Measurements from ENCODE around the gene ATP5F1E.

The ATP5F1E gene

GRCh38 chr20:59044295-59044694 lies 12.2 kb upstream of the ATP5F1E start:
- Histone ChIP-seq H2AK5ac (ENCODE audit: low read length) (no peak overlapping the region), H3K79me2 (ENCODE audit: control insufficient read depth, insufficient read depth, low read length, poor library complexity) (peaks cover 3% of the 10 kb centered on the region), H4K8ac (ENCODE audit: low read depth, low read length) (no peak overlapping the region), H3K4me2 (ENCODE audit: low read length) (no peak overlapping the region), H3K79me1 (ENCODE audit: low read length) (peaks cover 6% of the 10 kb centered on the region), H3K4me3 (ENCODE audit: low read depth, low read length) (no peak overlapping the region), H3K4ac (ENCODE audit: low read depth, low read length) (no peak overlapping the region), H2BK120ac (ENCODE audit: insufficient read depth, low read length, poor library complexity) (no peak overlapping the region), H2AFZ (ENCODE audit: insufficient read depth, low read length, poor library complexity) (no peak overlapping the region), H3K27me3 (ENCODE audit: insufficient read depth, low read length) (no peaks in the 10 kb centered on the region), H4K12ac (ENCODE audit: low read depth, low read length) (no peak overlapping the region), H3K14ac (ENCODE audit: low read length) (no peak overlapping the region), H3K9ac (ENCODE audit: low read length) (no peak overlapping the region), H3K23ac (ENCODE audit: low read length) (no peak overlapping the region), H4K91ac (ENCODE audit: low read depth, low read length) (no peak overlapping the region), H2BK12ac (ENCODE audit: low read length) (no peak overlapping the region), H3K9me3 (ENCODE audit: insufficient read depth, low read depth, low read length) (no peaks in the 10 kb centered on the region), H3K4me1 (ENCODE audit: control insufficient read depth in 1 of 2, insufficient read depth in 2 of 2, low read length in 2 of 2) (peaks cover 0 to 8% of the 10 kb centered on the region in 2 experiments), H2BK5ac (ENCODE audit: low read depth, low read length, poor library complexity) (no peak overlapping the region), H3K27ac (ENCODE audit: low read depth, low read length) (no peak overlapping the region), H3K18ac (ENCODE audit: low read length) (no peak overlapping the region), H3K36me3 (ENCODE audit: control insufficient read depth in 1 of 2, insufficient read depth in 2 of 2, low read length in 2 of 2) (no peaks in the 10 kb centered on the region)
- no CpG with 5 or more reads among the region's 3 CpGs for WGBS (ENCODE audit: extremely low coverage, insufficient coverage, insufficient read length)
- no peak for DNase-seq

DNA sequence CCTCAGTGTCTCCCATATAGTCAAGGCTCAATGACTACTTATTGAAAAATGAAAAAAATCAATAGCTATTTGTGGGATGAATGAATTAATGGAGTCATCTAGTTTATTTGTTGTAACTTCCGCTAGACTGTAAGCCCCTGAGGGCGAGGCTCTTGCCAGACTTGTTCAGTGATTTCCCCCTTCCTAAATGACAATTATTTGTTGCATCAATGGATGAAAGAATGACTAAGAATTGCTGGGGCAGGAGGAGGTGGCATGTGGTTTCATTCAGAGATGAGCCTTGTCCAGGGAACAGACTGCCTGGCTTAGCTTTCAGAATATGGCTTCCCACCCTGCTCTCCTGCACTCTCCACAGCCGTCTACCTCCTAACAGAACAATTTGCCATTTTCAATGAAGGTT lies 11.6 kb upstream of the ATP5F1E start:
- Histone ChIP-seq H3K14ac (ENCODE audit: low read length) (no peak overlapping the region), H3K4ac (ENCODE audit: low read depth, low read length) (no peak overlapping the region), H3K27me3 (ENCODE audit: insufficient read depth, low read length) (no peaks in the 10 kb centered on the region), H3K4me1 (ENCODE audit: control insufficient read depth in 1 of 2, insufficient read depth in 2 of 2, low read length in 2 of 2) (peaks cover 0 to 8% of the 10 kb centered on the region in 2 experiments), H2BK5ac (ENCODE audit: low read depth, low read length, poor library complexity) (no peak overlapping the region), H2AFZ (ENCODE audit: insufficient read depth, low read length, poor library complexity) (no peak overlapping the region), H3K36me3 (ENCODE audit: control insufficient read depth in 1 of 2, insufficient read depth in 2 of 2, low read length in 2 of 2) (no peaks in the 10 kb centered on the region), H2BK12ac (ENCODE audit: low read length) (no peak overlapping the region), H2AK5ac (ENCODE audit: low read length) (no peak overlapping the region), H3K9me3 (ENCODE audit: insufficient read depth, low read depth, low read length) (no peaks in the 10 kb centered on the region), H4K12ac (ENCODE audit: low read depth, low read length) (no peak overlapping the region), H4K91ac (ENCODE audit: low read depth, low read length) (no peak overlapping the region), H3K27ac (ENCODE audit: low read depth, low read length) (no peak overlapping the region), H2BK120ac (ENCODE audit: insufficient read depth, low read length, poor library complexity) (no peak overlapping the region), H3K18ac (ENCODE audit: low read length) (no peak overlapping the region), H3K9ac (ENCODE audit: low read length) (no peak overlapping the region), H4K8ac (ENCODE audit: low read depth, low read length) (no peak overlapping the region), H3K4me2 (ENCODE audit: low read length) (no peak overlapping the region), H3K79me2 (ENCODE audit: control insufficient read depth, insufficient read depth, low read length, poor library complexity) (peaks cover 3% of the 10 kb centered on the region), H3K4me3 (ENCODE audit: low read depth, low read length) (no peak overlapping the region), H3K23ac (ENCODE audit: low read length) (no peak overlapping the region), H3K79me1 (ENCODE audit: low read length) (peaks cover 6% of the 10 kb centered on the region)
- WGBS (ENCODE audit: extremely low coverage, insufficient coverage, insufficient read length) = no CpG with 5 or more reads among the region's 3 CpGs
- DNase-seq = peak; percentile 62 to 75

- Histone ChIP-seq H3K23ac (ENCODE audit: low read length) (no peak overlapping the region), H3K9me3 (ENCODE audit: insufficient read depth, low read depth, low read length) (no peaks in the 10 kb centered on the region), H3K14ac (ENCODE audit: low read length) (no peak overlapping the region), H2BK12ac (ENCODE audit: low read length) (no peak overlapping the region), H4K8ac (ENCODE audit: low read depth, low read length) (peak overlapping the region; percentile 55), H3K4me3 (ENCODE audit: low read depth, low read length) (peak overlapping the region; percentile 81), H2AFZ (ENCODE audit: insufficient read depth, low read length, poor library complexity) (no peak overlapping the region), H3K18ac (ENCODE audit: low read length) (no peak overlapping the region), H3K27ac (ENCODE audit: low read depth, low read length) (no peak overlapping the region), H3K79me2 (ENCODE audit: control insufficient read depth, insufficient read depth, low read length, poor library complexity) (peaks cover 3% of the 10 kb centered on the region), H3K27me3 (ENCODE audit: insufficient read depth, low read length) (no peaks in the 10 kb centered on the region), H2BK120ac (ENCODE audit: insufficient read depth, low read length, poor library complexity) (no peak overlapping the region), H2AK5ac (ENCODE audit: low read length) (no peak overlapping the region), H3K36me3 (ENCODE audit: control insufficient read depth in 1 of 2, insufficient read depth in 2 of 2, low read length in 2 of 2) (no peaks in the 10 kb centered on the region), H3K9ac (ENCODE audit: low read length) (peak overlapping the region; percentile 50), H3K4me2 (ENCODE audit: low read length) (peak overlapping the region; percentile 81), H3K4me1 (ENCODE audit: control insufficient read depth in 1 of 2, insufficient read depth in 2 of 2, low read length in 2 of 2) (peaks cover 0 to 8% of the 10 kb centered on the region in 2 experiments), H2BK5ac (ENCODE audit: low read depth, low read length, poor library complexity) (no peak overlapping the region), H4K91ac (ENCODE audit: low read depth, low read length) (no peak overlapping the region), H3K79me1 (ENCODE audit: low read length) (peaks cover 6% of the 10 kb centered on the region), H3K4ac (ENCODE audit: low read depth, low read length) (no peak overlapping the region), H4K12ac (ENCODE audit: low read depth, low read length) (peak overlapping the region; percentile 13)
- no CpG with 5 or more reads among the region's 66 CpGs for WGBS (ENCODE audit: extremely low coverage, insufficient coverage, insufficient read length)
- DNase-seq = peak; percentile 95 to 99
Observed at GRCh38 chr20:59042796-59043631, 10.9 kb upstream of the ATP5F1E start.

DNA sequence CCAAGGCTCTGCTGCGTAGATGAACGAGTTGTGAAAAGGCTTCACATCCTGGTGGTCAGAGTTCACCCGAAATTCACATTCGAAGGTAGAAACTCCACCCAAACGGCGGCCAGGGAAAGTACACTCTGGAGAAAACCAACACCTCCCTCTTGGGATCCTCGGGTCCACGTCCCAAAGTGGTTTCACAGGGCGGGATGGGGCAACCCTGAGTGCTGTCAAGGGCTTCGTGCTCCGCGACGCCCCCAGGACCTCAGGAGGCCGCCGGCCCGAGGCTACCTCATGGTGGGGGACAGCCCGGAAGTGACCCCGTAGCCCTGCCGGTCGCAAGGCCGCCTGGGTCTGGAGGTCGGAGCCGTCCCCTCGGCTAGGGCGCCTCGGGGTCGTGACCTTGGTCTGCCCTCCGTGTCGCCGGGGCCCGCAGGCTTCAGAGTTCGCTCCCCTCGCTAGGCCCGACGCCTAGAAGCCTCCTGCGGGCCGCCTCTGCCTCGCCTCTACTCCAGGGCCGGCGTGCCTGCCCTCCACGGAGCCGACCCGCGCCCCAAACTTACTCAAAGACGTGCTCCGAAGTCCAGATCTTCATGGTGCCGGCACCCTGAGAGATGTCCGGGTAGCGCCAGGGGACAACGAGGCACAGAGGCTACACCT lies 10.1 kb upstream of the ATP5F1E start, which contains the start of gene PRELID3B:
PRELID3B (minus strand) TSS at position 636 of the 645 bp plus-strand sequence; CDS start at position 580, 56 bp downstream.
- Histone ChIP-seq H3K9me3 (ENCODE audit: insufficient read depth, low read depth, low read length) (no peaks in the 10 kb centered on the region), H4K8ac (ENCODE audit: low read depth, low read length) (peak within 1 kb of the TSS; percentile 55), H2BK120ac (ENCODE audit: insufficient read depth, low read length, poor library complexity) (peak within 1 kb of the TSS; percentile 40), H2AFZ (ENCODE audit: insufficient read depth, low read length, poor library complexity) (peak within 1 kb of the TSS; percentile 1), H4K91ac (ENCODE audit: low read depth, low read length) (peak within 1 kb of the TSS; percentile 15), H3K9ac (ENCODE audit: low read length) (peak within 1 kb of the TSS; percentile 78), H3K4me3 (ENCODE audit: low read depth, low read length) (peak within 1 kb of the TSS; percentile 81), H2BK12ac (ENCODE audit: low read length) (no peak within 1 kb of the TSS), H2BK5ac (ENCODE audit: low read depth, low read length, poor library complexity) (no peak within 1 kb of the TSS), H3K79me2 (ENCODE audit: control insufficient read depth, insufficient read depth, low read length, poor library complexity) (peaks cover 3% of the 10 kb centered on the region), H3K27ac (ENCODE audit: low read depth, low read length) (no peak within 1 kb of the TSS), H3K27me3 (ENCODE audit: insufficient read depth, low read length) (no peaks in the 10 kb centered on the region), H3K23ac (ENCODE audit: low read length) (no peak within 1 kb of the TSS), H3K79me1 (ENCODE audit: low read length) (peaks cover 6% of the 10 kb centered on the region), H3K14ac (ENCODE audit: low read length) (no peak within 1 kb of the TSS), H3K4ac (ENCODE audit: low read depth, low read length) (peak within 1 kb of the TSS; percentile 22), H3K18ac (ENCODE audit: low read length) (no peak within 1 kb of the TSS), H4K12ac (ENCODE audit: low read depth, low read length) (peak within 1 kb of the TSS; percentile 23), H3K4me1 (ENCODE audit: control insufficient read depth in 1 of 2, insufficient read depth in 2 of 2, low read length in 2 of 2) (peaks cover 0 to 8% of the 10 kb centered on the region in 2 experiments), H2AK5ac (ENCODE audit: low read length) (no peak within 1 kb of the TSS), H3K36me3 (ENCODE audit: control insufficient read depth in 1 of 2, insufficient read depth in 2 of 2, low read length in 2 of 2) (peaks cover 4% of the 10 kb centered on the region in 2 experiments), H3K4me2 (ENCODE audit: low read length) (peak within 1 kb of the TSS; percentile 81)
- DNase-seq = peak; percentile 18 to 50
- no CpG with 5 or more reads among the region's 50 CpGs for WGBS (ENCODE audit: extremely low coverage, insufficient coverage, insufficient read length)
